ENCODE data around the gene ROBO4.

Gene ROBO4

GRCh38 chr11:124897674-124898262 lies at the start of gene ROBO4:
Gene ROBO4, minus strand, starts transcription at chr11:124897865. Its CDS starts 70 bp downstream, at chr11:124897795.
- DNase-seq (ENCODE audit: low spot score) = no peak
- no peak for FAIRE-seq

- no peak for FAIRE-seq
- DNase-seq (ENCODE audit: low spot score) = no peak
These were observed 49.1 kb upstream of the ROBO4 start for GRCh38 chr11:124946735-124947141.

- DNase-seq (ENCODE audit: low spot score) (no peak), FAIRE-seq (no peak)
These were observed 48.2 kb upstream of the ROBO4 start for GRCh38 chr11:124945826-124946225.

GRCh38 chr11:124944565-124944964 lies 46.9 kb upstream of the ROBO4 start:
- FAIRE-seq = no peak
- DNase-seq (ENCODE audit: low spot score) = no peak

GRCh38 chr11:124943741-124944140 lies 46.1 kb upstream of the ROBO4 start:
- FAIRE-seq = no peak

GRCh38 chr11:124943254-124943616 lies 45.6 kb upstream of the ROBO4 start:
- no peak for DNase-seq (ENCODE audit: low spot score)

More at GRCh38 chr11:124943741-124944140, 46.1 kb upstream of the ROBO4 start:
- DNase-seq (ENCODE audit: low spot score) = no peak

GRCh38 chr11:124942466-124943253 lies 45.0 kb upstream of the ROBO4 start:
- no peak for FAIRE-seq
- no peak for DNase-seq (ENCODE audit: low spot score)

More at GRCh38 chr11:124943254-124943616, 45.6 kb upstream of the ROBO4 start:
- no peak for FAIRE-seq

- FAIRE-seq = no peak
- no peak for DNase-seq (ENCODE audit: low spot score)
These were observed 44.0 kb upstream of the ROBO4 start for GRCh38 chr11:124941703-124942102.

- FAIRE-seq = no peak
- DNase-seq (ENCODE audit: low spot score) = no peak
These were observed 41.3 kb upstream of the ROBO4 start for GRCh38 chr11:124938970-124939369.

- DNase-seq (ENCODE audit: low spot score) (no peak), FAIRE-seq (no peak)
These were observed 40.6 kb upstream of the ROBO4 start for GRCh38 chr11:124938206-124938765.

- DNase-seq (ENCODE audit: low spot score) = no peak
- FAIRE-seq = no peak
These were observed 39.8 kb upstream of the ROBO4 start for GRCh38 chr11:124937336-124937935.

GRCh38 chr11:124935548-124936514 lies 38.2 kb upstream of the ROBO4 start, which contains the start of gene HEPACAM:
Gene HEPACAM, minus strand, starts transcription at chr11:124936047. Its CDS starts 41 bp downstream, at chr11:124936006.
- FAIRE-seq (no peak), DNase-seq (ENCODE audit: low spot score) (no peak)

GRCh38 chr11:124934862-124935547 lies 37.3 kb upstream of the ROBO4 start:
- DNase-seq (ENCODE audit: low spot score) (no peak), FAIRE-seq (no peak)

- DNase-seq (ENCODE audit: low spot score) (no peak), FAIRE-seq (no peak)
These were observed 33.1 kb upstream of the ROBO4 start for GRCh38 chr11:124930799-124931198.

GRCh38 chr11:124928942-124929665 lies 31.4 kb upstream of the ROBO4 start:
- no peak for FAIRE-seq
- DNase-seq (ENCODE audit: low spot score) = no peak

- FAIRE-seq (no peak), DNase-seq (ENCODE audit: low spot score) (no peak)
These were observed 25.6 kb upstream of the ROBO4 start for GRCh38 chr11:124923296-124923695.

- no peak for FAIRE-seq
- no peak for DNase-seq (ENCODE audit: low spot score)
These were observed 25.2 kb upstream of the ROBO4 start for GRCh38 chr11:124922831-124923230.

GRCh38 chr11:124920870-124921609 lies 23.4 kb upstream of the ROBO4 start:
- no peak for FAIRE-seq
- peak; percentile 65 for DNase-seq (ENCODE audit: low spot score)

- no peak for DNase-seq (ENCODE audit: low spot score)
- FAIRE-seq = no peak
These were observed 22.7 kb upstream of the ROBO4 start for GRCh38 chr11:124920356-124920755.
